HG02970 (cell line): Measurements from ENCODE around the gene PLEKHM1.

Experiments used
- ATAC-seq: cut with Tn5 transposase; IDR thresholded peaks from one replicate; pipeline ENCODE4 v1.9.1; 2021; ENCODE audit warnings: mild to moderate bottlenecking, moderate library complexity, moderate number of reproducible peaks; ENCODE audit not compliant: unreplicated experiment, low FRiP score

PLEKHM1 gene

GRCh38 chr17:45429339-45430005, 61.0 kb downstream of the PLEKHM1 start:
- ATAC-seq, result no peak

GRCh38 chr17:45428931-45429338, 61.6 kb downstream of the PLEKHM1 start:
- ATAC-seq, result no peak

GRCh38 chr17:45428050-45428617, 62.4 kb downstream of the PLEKHM1 start:
- ATAC-seq, result no peak

GRCh38 chr17:45427181-45427835, 63.2 kb downstream of the PLEKHM1 start:
- ATAC-seq, result no peak

- ATAC-seq, result no peak
Observed at GRCh38 chr17:45426561-45426960, 64.0 kb downstream of the PLEKHM1 start.

GRCh38 chr17:45425984-45426413, 64.5 kb downstream of the PLEKHM1 start:
- no peak for ATAC-seq

GRCh38 chr17:45425125-45425983, 65.2 kb downstream of the PLEKHM1 start:
- no peak for ATAC-seq

GRCh38 chr17:45424769-45425124, 65.8 kb downstream of the PLEKHM1 start:
- ATAC-seq, result no peak

- ATAC-seq, result no peak
Observed at GRCh38 chr17:45423975-45424335, 66.6 kb downstream of the PLEKHM1 start.

- ATAC-seq, result no peak
Observed at GRCh38 chr17:45423304-45423974, 67.1 kb downstream of the PLEKHM1 start.

- no peak for ATAC-seq
Observed at GRCh38 chr17:45414990-45415881, 75.3 kb downstream of the PLEKHM1 start.

- no peak for ATAC-seq
Observed at GRCh38 chr17:45413498-45413923, 77.0 kb downstream of the PLEKHM1 start.

GRCh38 chr17:45411348-45412105, 79.0 kb downstream of the PLEKHM1 start:
- no peak for ATAC-seq

- ATAC-seq, result no peak
Observed at GRCh38 chr17:45410144-45411091, 80.1 kb downstream of the PLEKHM1 start.

GRCh38 chr17:45409659-45410076, 80.9 kb downstream of the PLEKHM1 start:
- ATAC-seq, result no peak

- ATAC-seq, result no peak
Observed at GRCh38 chr17:45408611-45409421, 81.7 kb downstream of the PLEKHM1 start.

- no peak for ATAC-seq
Observed at GRCh38 chr17:45406107-45406506, 84.4 kb downstream of the PLEKHM1 start.
